ENCODE data around the gene LCN6. TPM values are rescaled to one million over a fixed set of nuclear protein-coding genes. Genes with fewer than 3 reads are reported as not detected.

LCN6 gene
- polyA plus RNA-seq, 3 donors = not detected

GRCh38 chr9:136748666-136749611 is 614 bp upstream of the LCN6 start:
- Histone ChIP-seq H2AFZ (ENCODE audit: insufficient read depth, low read depth, low read length, poor library complexity, severe bottlenecking) (no peak overlapping the region), H3K36me3 (replicated peaks in 1 of 2; ENCODE audit: control insufficient read depth in 1 of 2, insufficient read depth in 2 of 2, low read length in 2 of 2) (no peaks in the 10 kb centered on the region), H3K4me3 (replicated peaks in 1 of 3; ENCODE audit: low read depth in 2 of 3, low read length in 3 of 3) (no peak overlapping the region), H3K27me3 (ENCODE audit: control insufficient read depth in 2 of 2, insufficient read depth in 2 of 2, low read length in 2 of 2) (no peaks in the 10 kb centered on the region), H3K79me2 (ENCODE audit: insufficient read depth, low read length) (no peaks in the 10 kb centered on the region), H3K4me1 (ENCODE audit: control insufficient read depth in 1 of 2, insufficient read depth in 2 of 2, low read length in 2 of 2) (no peaks in the 10 kb centered on the region), H4K20me1 (ENCODE audit: insufficient read depth, low read length) (no peaks in the 10 kb centered on the region), H3K4me2 (replicated peaks; ENCODE audit: extremely low read depth, low read length, poor library complexity, severe bottlenecking) (no peak overlapping the region), H3K9ac (ENCODE audit: insufficient read depth, low read length, poor library complexity, severe bottlenecking) (no peak overlapping the region), H3K9me3 (replicated peaks in 1 of 2; ENCODE audit: control insufficient read depth in 1 of 2, insufficient read depth in 1 of 2, low read length in 2 of 2) (peaks cover 16 to 23% of the 10 kb centered on the region in 2 donors), H3K27ac (ENCODE audit: low read depth in 1 of 2, low read length in 2 of 2) (no peak overlapping the region)
- peaks cover 14 to 24% (median 23%) of the 10 kb centered on the region in 7 donors for H3K9me3 Mint-ChIP-seq
- WGBS (ENCODE audit: insufficient coverage) = 42% methylated on average over 13 of the region's 21 CpGs
- peaks cover 10% of the 10 kb centered on the region for H3K4me1 Mint-ChIP-seq
- intact Hi-C loops (cut with micrococcal nuclease) = no loop called here
- H3K27me3 Mint-ChIP-seq (ENCODE audit: low read depth in 3 of 3) = peaks cover 8 to 37% (median 8%) of the 10 kb centered on the region in 3 donors
- no peak for DNase-seq
- H3K4me3 Mint-ChIP-seq = no peak overlapping the region
- peak overlapping the region in 1 of 7 donors; percentile 63 for H3K27ac Mint-ChIP-seq
- no peaks in the 10 kb centered on the region for H3K36me3 Mint-ChIP-seq
- no peak for TF ChIP-seq CTCF (IDR thresholded peaks at IDR 0.05)

GRCh38 chr9:136747161-136748060 is 914 bp downstream of the LCN6 start:
- no peak overlapping the region for H3K27ac ChIP-seq (ENCODE audit: low read depth in 1 of 2, low read length in 2 of 2)
- H2AFZ ChIP-seq (ENCODE audit: insufficient read depth, low read depth, low read length, poor library complexity, severe bottlenecking) = no peak overlapping the region
- H3K4me2 ChIP-seq (replicated peaks; ENCODE audit: extremely low read depth, low read length, poor library complexity, severe bottlenecking) = no peak overlapping the region
- Mint-ChIP-seq H3K27me3 (ENCODE audit: low read depth in 3 of 3) (peaks cover 9 to 45% (median 15%) of the 10 kb centered on the region in 3 donors), H3K36me3 (no peaks in the 10 kb centered on the region), H3K4me1 (peaks cover 10% of the 10 kb centered on the region), H3K27ac (no peak overlapping the region), H3K9me3 (peaks cover 10 to 18% (median 16%) of the 10 kb centered on the region in 7 donors), H3K4me3 (peak overlapping the region in 1 of 2 donors; percentile 42)
- peaks cover 0 to 6% of the 10 kb centered on the region in 2 donors for H3K27me3 ChIP-seq (ENCODE audit: control insufficient read depth in 2 of 2, insufficient read depth in 2 of 2, low read length in 2 of 2)
- H3K9me3 ChIP-seq (replicated peaks in 1 of 2; ENCODE audit: control insufficient read depth in 1 of 2, insufficient read depth in 1 of 2, low read length in 2 of 2) = peaks cover 11 to 14% of the 10 kb centered on the region in 2 donors
- no peak overlapping the region for H3K4me3 ChIP-seq (replicated peaks in 1 of 3; ENCODE audit: low read depth in 2 of 3, low read length in 3 of 3)
- H3K36me3 ChIP-seq (replicated peaks in 1 of 2; ENCODE audit: control insufficient read depth in 1 of 2, insufficient read depth in 2 of 2, low read length in 2 of 2) = no peaks in the 10 kb centered on the region
- no peak for DNase-seq
- H3K4me1 ChIP-seq (ENCODE audit: control insufficient read depth in 1 of 2, insufficient read depth in 2 of 2, low read length in 2 of 2) = no peaks in the 10 kb centered on the region
- H3K9ac ChIP-seq (ENCODE audit: insufficient read depth, low read length, poor library complexity, severe bottlenecking) = no peak overlapping the region
- no peaks in the 10 kb centered on the region for H3K79me2 ChIP-seq (ENCODE audit: insufficient read depth, low read length)
- 93% methylated on average over 22 of the region's 22 CpGs for WGBS (ENCODE audit: insufficient coverage)
- TF ChIP-seq CTCF (IDR thresholded peaks at IDR 0.05) = no peak
- no peaks in the 10 kb centered on the region for H4K20me1 ChIP-seq (ENCODE audit: insufficient read depth, low read length)
- intact Hi-C loops (cut with micrococcal nuclease) = no loop called here

Data from CD14-positive monocyte (primary cell).